GM18505 (cell line): ENCODE results near the gene GRIN2A.
"Not testable (repeated sequence)": the region's sequence is repeated elsewhere in the genome, so short reads cannot be mapped to it uniquely, and the experiment has no call there.

Experiments used
- ATAC-seq: cut with Tn5 transposase; IDR thresholded peaks from one replicate; pipeline ENCODE4 v1.9.1; 2021; ENCODE audit not compliant: unreplicated experiment
- POLR2A ChIP-seq: IDR thresholded peaks from 4 replicates; pipeline ENCODE4 v1.6.1; 2011; ENCODE audit warnings: borderline replicate concordance; ENCODE audit not compliant: insufficient read depth, insufficient read length; ENCODE audit errors: extremely low read depth

The GRIN2A gene

DNA sequence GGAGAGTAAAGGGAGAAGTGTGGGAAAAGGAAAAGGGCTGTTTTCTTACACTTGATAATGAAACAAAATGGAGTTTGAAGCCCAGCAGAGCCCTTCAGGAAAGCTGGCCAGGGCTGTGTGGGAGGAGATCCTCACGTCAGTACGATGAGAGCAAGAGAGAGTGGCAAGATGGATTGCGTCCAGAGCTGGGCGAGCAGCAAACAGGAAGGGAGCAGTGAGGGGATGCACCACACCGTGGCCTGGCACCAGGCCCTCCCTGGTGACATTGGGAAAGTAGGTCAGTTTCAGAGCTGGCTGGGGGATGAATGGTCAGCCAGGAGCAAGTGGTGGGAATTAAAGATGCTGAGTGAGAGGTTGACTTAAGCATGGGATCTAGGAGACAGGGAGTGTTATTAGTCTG lies 273.6 kb downstream of the GRIN2A start:
- ATAC-seq = no peak
- TF ChIP-seq POLR2A = no peak

DNA sequence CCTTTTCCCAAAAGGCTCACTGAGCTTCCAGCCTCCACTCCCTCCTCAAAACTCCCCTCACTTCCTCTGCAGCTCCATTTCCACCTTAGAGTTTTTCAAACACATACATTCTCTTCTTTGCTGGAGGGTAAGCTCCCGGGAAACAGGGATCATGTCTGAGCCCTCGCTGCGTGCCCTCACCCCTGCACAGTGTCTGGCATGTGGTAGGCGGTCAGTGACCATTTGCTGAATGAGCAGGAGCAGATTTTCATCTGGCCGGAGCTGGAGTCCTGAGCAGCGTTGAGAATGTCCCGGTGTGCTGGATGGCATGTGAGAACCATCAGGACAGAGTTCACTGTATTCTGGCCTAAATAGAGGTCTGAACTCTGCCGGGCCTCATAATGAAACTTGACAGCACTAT lies 274.5 kb downstream of the GRIN2A start:
- no peak for TF ChIP-seq POLR2A
- ATAC-seq = no peak

GRCh38 chr16:9906218-9906617 lies 276.0 kb downstream of the GRIN2A start:
- no peak for TF ChIP-seq POLR2A
- ATAC-seq = no peak

GRCh38 chr16:9904526-9904925 lies 277.7 kb downstream of the GRIN2A start:
- no peak for ATAC-seq

DNA sequence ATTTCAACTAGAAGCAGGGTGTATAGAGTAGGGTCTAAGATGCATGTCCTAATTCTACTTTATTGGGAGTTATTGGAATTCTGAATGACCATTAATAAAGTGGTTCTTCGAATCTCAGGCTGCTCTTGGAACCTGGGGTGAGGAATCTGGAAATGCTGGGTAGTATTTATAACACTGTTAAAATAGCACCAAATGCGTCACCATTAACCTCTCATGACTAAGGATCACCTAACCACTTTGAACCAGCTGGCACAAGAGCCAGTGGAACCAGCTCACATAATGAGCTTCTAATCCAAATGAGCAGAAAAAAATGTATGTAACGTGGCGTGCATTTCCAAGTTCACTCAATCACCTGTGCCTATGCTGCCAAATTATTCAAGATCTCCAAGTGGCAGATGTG lies 281.7 kb downstream of the GRIN2A start:
- TF ChIP-seq POLR2A = no peak
- no peak for ATAC-seq

More at GRCh38 chr16:9904526-9904925, 277.7 kb downstream of the GRIN2A start:
- TF ChIP-seq POLR2A = no peak

GRCh38 chr16:9898555-9898954 lies 283.7 kb downstream of the GRIN2A start:
- no peak for ATAC-seq
- no peak for TF ChIP-seq POLR2A

DNA sequence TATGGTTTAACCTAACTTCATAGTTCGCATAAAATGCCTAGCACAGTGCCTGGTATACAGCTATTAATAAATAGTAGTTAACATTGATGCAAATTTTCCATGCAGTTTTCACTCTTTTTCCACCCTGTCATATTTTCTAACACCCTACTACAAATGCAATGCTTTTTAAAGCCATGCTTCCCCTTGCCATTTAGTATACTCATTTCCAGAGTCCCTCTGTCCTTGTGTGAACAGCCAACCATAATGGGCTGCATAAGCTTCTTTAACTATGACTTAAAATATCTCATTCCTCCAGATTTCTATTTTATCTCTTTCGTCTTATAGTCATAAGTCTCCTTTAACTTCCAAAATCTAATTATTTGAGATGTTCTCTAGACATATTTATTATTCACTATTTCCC lies 284.1 kb downstream of the GRIN2A start:
- no peak for TF ChIP-seq POLR2A
- ATAC-seq = no peak

DNA sequence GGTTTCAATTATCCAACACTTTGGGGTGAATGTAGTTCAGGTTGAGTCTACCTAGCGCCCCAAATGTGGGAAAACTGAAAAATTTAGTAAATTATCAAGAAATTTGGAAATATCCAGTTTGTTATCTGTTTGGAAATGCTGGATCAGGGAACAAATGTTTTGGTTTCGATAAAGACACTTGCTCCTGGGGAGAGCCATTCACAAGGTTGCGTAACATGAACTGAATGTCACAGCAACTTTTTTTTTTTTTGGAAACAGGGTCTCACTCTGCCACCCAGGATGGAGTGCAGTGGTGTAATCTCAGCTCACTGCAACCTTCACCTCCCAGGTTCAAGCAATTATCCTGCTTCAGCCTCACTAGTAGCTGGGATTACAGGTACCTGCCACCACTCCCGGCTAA lies 286.4 kb downstream of the GRIN2A start:
- no peak for ATAC-seq
- no peak for TF ChIP-seq POLR2A

DNA sequence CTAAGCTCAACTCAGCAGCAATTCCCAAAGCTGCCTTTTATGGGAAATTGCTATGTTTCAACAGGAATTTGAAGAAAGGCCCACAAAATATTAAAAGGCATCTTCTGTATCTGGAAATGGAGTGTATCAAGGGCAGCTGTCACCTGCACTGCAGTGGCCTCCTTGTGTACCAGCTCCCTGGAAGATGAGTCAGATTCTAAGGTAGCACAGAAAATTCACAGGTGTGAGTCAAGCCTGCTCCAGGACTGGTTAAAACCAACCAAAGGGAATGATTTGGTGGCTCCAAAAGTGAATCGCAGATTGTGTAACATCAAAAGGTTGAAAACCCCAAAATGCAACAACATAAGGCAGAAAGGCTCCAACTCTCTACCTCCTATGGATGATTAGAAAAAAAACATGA lies 296.4 kb downstream of the GRIN2A start:
- no peak for ATAC-seq
- no peak for TF ChIP-seq POLR2A

DNA sequence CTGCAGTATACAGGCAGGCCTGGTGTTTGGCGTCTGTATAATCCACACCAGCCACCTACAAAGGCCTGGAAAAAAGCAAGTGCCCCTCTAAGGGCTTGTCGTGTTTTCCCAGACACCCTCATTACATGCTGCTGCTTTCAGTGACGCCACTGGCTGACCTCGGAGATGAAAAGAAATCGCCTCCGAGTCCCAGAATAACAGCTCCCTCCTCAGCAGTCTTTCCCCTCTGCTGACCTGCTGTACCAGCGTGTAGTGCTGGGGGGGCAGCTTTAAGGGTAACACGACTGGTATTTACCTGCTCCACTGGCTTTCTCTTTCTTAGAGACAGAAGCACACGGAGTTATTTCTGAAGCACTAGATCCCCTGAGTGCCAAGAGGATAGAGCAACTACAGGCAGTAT lies 296.8 kb downstream of the GRIN2A start:
- ATAC-seq = no peak
- no peak for TF ChIP-seq POLR2A

DNA sequence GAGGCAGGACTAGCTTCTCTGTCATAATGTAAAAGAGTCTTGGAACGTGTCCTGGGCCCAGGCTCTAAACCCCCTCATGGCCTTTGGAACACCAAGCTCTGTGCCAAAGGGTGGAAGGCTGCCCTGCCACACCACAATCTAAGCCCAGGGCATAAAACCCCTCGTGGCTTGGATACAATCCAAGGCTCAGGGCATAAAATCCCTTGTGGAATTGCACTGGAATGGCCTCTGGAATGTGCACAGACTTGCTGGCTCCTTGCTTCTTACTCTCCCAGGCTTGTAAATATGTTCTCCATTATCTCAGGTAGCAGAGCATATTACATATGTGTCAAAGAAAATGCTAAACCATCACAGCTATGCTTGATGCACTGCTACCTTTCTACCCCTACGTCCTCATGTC lies 306.2 kb downstream of the GRIN2A start:
- not testable (repeated sequence) for ATAC-seq

DNA sequence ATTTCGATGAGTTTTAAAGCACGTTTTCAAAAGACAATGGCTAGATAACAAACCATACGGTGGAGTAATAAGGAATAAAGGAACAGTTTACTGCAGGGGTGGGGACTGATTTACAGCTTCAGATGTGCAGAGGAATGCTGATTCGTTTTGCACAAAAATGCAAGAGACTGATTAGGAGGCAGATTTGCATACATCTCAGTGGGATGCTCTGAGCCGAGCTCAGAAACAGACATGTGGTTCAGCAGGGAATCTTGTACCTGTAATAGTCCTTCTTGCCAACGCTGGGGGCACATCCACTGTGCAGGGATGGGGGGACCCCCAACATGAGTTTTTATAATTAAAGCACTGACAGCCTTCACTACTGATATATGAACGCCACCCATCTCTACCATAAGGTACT lies 308.0 kb downstream of the GRIN2A start:
- TF ChIP-seq POLR2A = no peak
- ATAC-seq = no peak

- TF ChIP-seq POLR2A = no peak
- no peak for ATAC-seq
Observed at GRCh38 chr16:9870962-9871361, 311.3 kb downstream of the GRIN2A start.

DNA sequence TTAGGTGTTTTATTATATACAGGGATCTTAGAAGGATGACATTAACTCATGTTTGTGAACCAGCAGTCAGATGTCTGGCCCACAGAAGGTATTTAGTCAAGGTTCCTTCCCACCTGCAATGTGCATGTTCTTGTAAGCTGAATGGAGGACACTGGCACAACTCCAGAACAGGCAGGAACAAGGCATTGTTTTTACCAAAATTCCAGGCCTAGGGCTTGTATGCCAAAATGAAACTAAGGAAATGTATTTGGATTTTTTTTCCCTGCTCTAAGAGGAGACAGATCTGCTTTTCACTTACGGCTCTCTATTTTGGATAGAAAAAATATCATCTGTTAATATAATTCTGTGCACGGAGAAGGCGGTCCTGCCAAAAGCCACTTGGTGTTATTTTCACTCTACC lies 312.5 kb downstream of the GRIN2A start:
- no peak for TF ChIP-seq POLR2A

DNA sequence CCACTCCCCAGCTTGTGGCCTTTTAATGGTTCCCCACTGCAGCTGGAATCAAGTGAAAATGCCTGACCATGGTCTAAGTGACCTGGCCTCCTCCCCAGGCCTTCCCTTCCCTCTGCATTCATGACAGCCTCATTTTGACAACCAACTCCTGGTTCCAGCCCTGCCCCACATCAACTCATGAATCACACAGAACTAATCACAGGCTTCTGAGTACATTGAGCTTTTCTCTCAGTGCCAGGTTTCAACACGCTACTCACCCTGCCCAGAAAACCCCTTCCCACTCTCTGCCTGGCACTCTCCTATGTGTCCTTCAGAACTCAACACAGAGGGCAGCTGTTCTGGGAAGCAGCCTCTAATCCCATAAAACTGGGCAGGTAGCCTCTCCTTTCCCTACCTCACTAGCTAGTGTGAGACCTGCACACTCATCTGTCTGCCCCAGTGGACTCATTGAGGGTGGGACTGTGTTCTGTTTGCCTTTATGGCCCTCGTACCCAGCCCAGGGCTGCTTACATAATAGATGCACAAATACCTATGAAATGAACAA lies 313.6 kb downstream of the GRIN2A start:
- no peak for TF ChIP-seq POLR2A
- no peak for ATAC-seq

More for the DNA sequence above, 312.5 kb downstream of the GRIN2A start:
- no peak for ATAC-seq
